ENCODE data around the gene LOX.

Gene LOX

GRCh38 chr5:122030251-122030650 lies 47.8 kb downstream of the LOX start:
- DNase-seq (ENCODE audit: low spot score) = no peak
- TF ChIP-seq CTCF (conservative IDR thresholded peaks at IDR 0.05; ENCODE audit: low read depth) = no peak
- ChIA-PET POLR2A (ENCODE audit: low non-redundant PET) (no interaction called here), CTCF (interaction anchor here (0.6 kb wide), 1 partner anchor 1091 kb away, joined by 3 read pairs; no protein-coding TSS in a partner anchor)
- no peak overlapping the region for H3K27ac ChIP-seq

- H3K27ac ChIP-seq = no peak overlapping the region
- ChIA-PET POLR2A (ENCODE audit: low non-redundant PET) (no interaction called here), CTCF (interaction anchor here (0.6 to 1.6 kb wide), 2 partner anchors 47 to 1091 kb away, joined by 3 to 6 read pairs; no protein-coding TSS in a partner anchor)
- no peak for DNase-seq (ENCODE audit: low spot score)
- no peak for TF ChIP-seq CTCF (conservative IDR thresholded peaks at IDR 0.05; ENCODE audit: low read depth)
Observed at GRCh38 chr5:122029818-122030217, 48.2 kb downstream of the LOX start.

- no peak overlapping the region for H3K27ac ChIP-seq
- TF ChIP-seq CTCF (conservative IDR thresholded peaks at IDR 0.05; ENCODE audit: low read depth) = no peak
- ChIA-PET POLR2A (ENCODE audit: low non-redundant PET) (no interaction called here), CTCF (no interaction called here)
- DNase-seq (ENCODE audit: low spot score) = no peak
Observed at GRCh38 chr5:122022966-122023365, 55.1 kb downstream of the LOX start.

- TF ChIP-seq CTCF (conservative IDR thresholded peaks at IDR 0.05; ENCODE audit: low read depth) = no peak
- ChIA-PET CTCF (no interaction called here), POLR2A (ENCODE audit: low non-redundant PET) (no interaction called here)
- DNase-seq (ENCODE audit: low spot score) = no peak
- no peak overlapping the region for H3K27ac ChIP-seq
Observed at GRCh38 chr5:122019919-122020590, 58.0 kb downstream of the LOX start.

- DNase-seq (ENCODE audit: low spot score) = no peak
- CTCF ChIA-PET = no interaction called here
- no peak for TF ChIP-seq CTCF (conservative IDR thresholded peaks at IDR 0.05; ENCODE audit: low read depth)
- H3K27ac ChIP-seq = no peak overlapping the region
- POLR2A ChIA-PET (ENCODE audit: low non-redundant PET) = no interaction called here
Observed at GRCh38 chr5:122015471-122015870, 62.6 kb downstream of the LOX start.

- POLR2A ChIA-PET (ENCODE audit: low non-redundant PET) = no interaction called here
- CTCF ChIA-PET = interaction anchor here (0.6 kb wide), 1 partner anchor 1296 kb away, joined by 3 read pairs; no protein-coding TSS in a partner anchor
- TF ChIP-seq CTCF (conservative IDR thresholded peaks at IDR 0.05; ENCODE audit: low read depth) = no peak
- no peak overlapping the region for H3K27ac ChIP-seq
- no peak for DNase-seq (ENCODE audit: low spot score)
Observed at GRCh38 chr5:122014236-122014935, 63.7 kb downstream of the LOX start.
